OCI-LY1 (cell line): ENCODE measurements around the gene SULT1A3.

Experiments used
- EZH2 ChIP-seq: fragments of 200-600 bp; sonication (generic), shearing (Covaris generic); IDR thresholded peaks from 2 replicates; pipeline ENCODE4 v1.8.0; 2017; ENCODE audit warnings: borderline replicate concordance, mixed run types, mild to moderate bottlenecking, antibody characterized with exemption, low read length, moderate library complexity, mixed read lengths
- TF ChIP-seq, protein P1 (sequence below): fragments of 200-600 bp; sonication (generic), shearing (Covaris generic); IDR thresholded peaks from 2 replicates; pipeline ENCODE4 v1.5.1; 2017; ENCODE audit warnings: mild to moderate bottlenecking, antibody characterized with exemption, low read length, moderate library complexity, mixed read lengths

DNA sequence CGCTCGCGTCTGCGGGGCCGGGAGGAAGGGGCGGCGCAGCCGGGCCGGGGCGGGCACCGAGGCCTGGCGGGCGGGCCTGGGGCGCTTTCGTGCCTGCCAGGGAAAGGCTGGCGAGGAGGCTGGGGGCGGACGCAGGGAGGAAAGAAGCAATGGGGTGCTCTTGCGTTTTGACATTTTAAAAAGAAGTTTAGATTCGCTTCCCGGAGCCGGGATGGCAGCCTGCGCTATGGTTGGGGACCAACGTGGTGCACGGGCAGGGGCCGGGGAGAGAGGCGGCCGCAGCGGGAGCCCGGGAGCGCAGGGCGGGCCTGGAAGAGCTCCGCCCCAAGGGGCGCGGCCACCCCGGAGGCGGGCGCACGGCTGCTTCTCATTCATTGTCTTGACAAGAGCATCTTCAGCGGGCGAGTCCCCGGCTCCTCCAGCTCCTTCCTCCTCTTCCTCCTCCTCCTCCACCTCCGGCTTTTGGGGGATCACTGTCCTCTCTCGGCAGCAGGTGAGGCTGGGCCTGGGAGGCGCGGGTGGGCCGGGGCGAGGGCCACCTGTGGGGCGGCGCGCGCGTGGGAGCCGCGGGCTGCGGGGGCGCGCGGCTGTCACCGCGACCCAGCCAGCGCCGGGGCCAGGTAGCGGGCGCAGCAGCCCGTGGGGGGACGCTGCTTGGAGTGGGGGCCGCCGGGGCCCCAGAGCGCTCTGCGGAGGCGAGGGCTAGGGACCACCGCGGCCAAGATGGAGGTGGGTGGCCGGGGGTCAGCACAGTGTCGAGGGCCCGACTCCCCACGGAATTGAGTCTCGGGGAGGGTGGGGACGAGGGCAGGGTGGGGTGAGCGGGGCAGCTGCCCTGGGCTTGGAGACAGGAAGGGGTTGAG is 15.6 kb upstream of the SULT1A3 start, which contains the start of gene CORO1A:
- TF ChIP-seq, protein P1, sequence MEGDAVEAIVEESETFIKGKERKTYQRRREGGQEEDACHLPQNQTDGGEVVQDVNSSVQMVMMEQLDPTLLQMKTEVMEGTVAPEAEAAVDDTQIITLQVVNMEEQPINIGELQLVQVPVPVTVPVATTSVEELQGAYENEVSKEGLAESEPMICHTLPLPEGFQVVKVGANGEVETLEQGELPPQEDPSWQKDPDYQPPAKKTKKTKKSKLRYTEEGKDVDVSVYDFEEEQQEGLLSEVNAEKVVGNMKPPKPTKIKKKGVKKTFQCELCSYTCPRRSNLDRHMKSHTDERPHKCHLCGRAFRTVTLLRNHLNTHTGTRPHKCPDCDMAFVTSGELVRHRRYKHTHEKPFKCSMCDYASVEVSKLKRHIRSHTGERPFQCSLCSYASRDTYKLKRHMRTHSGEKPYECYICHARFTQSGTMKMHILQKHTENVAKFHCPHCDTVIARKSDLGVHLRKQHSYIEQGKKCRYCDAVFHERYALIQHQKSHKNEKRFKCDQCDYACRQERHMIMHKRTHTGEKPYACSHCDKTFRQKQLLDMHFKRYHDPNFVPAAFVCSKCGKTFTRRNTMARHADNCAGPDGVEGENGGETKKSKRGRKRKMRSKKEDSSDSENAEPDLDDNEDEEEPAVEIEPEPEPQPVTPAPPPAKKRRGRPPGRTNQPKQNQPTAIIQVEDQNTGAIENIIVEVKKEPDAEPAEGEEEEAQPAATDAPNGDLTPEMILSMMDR: no peak
- no peak for TF ChIP-seq EZH2
